Activated T-cell treated with anti-CD3 and anti-CD28 coated beads, Interleukin-2, amount 50 U/mL, for 72 hours (primary cell): ENCODE data around the gene SETD4. TPM values are rescaled to one million over a fixed set of nuclear protein-coding genes. Genes with fewer than 3 reads are reported as not detected.

Source experiments
- ATAC-seq, 2 donors: fragments of 150-1000 bp; cut with Tn5 transposase; replicated peaks in 1 of 2; 2 replicates each; pipeline ENCODE4 v1.10.0; 2021; ENCODE audit warnings: moderate library complexity in 2 of 2, mild to moderate bottlenecking in 1 of 2
- DNase-seq, 2 donors: peaks; one replicate each; pipeline ENCODE4 v3.0.0; 2021 to 2022; ENCODE audit warnings: mixed read lengths in 1 of 2
- H3K27ac Mint-ChIP-seq: one replicate; pipeline ENCODE4 v1.8.0; 2022; ENCODE audit warnings: mild to moderate bottlenecking, moderate library complexity, mixed read lengths
- H3K27me3 Mint-ChIP-seq: one replicate; pipeline ENCODE4 v1.8.0; 2022; ENCODE audit warnings: low read depth, mixed read lengths
- H3K36me3 Mint-ChIP-seq, 2 donors: one replicate each; pipeline ENCODE4 v1.8.0; 2022; ENCODE audit warnings: mixed read lengths in 2 of 2, mild to moderate bottlenecking in 1 of 2; ENCODE audit not compliant: insufficient read depth in 2 of 2
- H3K4me1 Mint-ChIP-seq: one replicate; pipeline ENCODE4 v1.8.0; 2022; ENCODE audit warnings: low read depth, mixed read lengths
- H3K4me3 Mint-ChIP-seq, 2 donors: one replicate each; pipeline ENCODE4 v1.8.0; 2022; ENCODE audit warnings: mild to moderate bottlenecking in 2 of 2, mixed read lengths in 2 of 2, moderate library complexity in 2 of 2
- H3K9me3 Mint-ChIP-seq, 2 donors: one replicate each; pipeline ENCODE4 v1.8.0; 2022; ENCODE audit warnings: mixed read lengths in 2 of 2
- total RNA-seq, 2 donors: library from RNA; stranded (reverse); gene quantifications; one replicate each; pipeline ENCODE4 v1.2.3, GENCODE V29; 2022

SETD4 gene
- total RNA-seq, 2 donors from 2014 or later: 14.0 to 16.7 TPM

- peaks cover 9 to 12% of the 10 kb centered on the region in 2 donors for H3K36me3 Mint-ChIP-seq
- DNase-seq: no peak
- H3K27me3 Mint-ChIP-seq: peaks cover 10% of the 10 kb centered on the region
- no peak overlapping the region for H3K4me3 Mint-ChIP-seq
- no peak for ATAC-seq
- no peaks in the 10 kb centered on the region for H3K4me1 Mint-ChIP-seq
- peaks cover 3 to 5% of the 10 kb centered on the region in 2 donors for H3K9me3 Mint-ChIP-seq
- H3K27ac Mint-ChIP-seq: no peak overlapping the region
Observed at GRCh38 chr21:36096398-36097290, 36.3 kb upstream of the SETD4 start.

DNA sequence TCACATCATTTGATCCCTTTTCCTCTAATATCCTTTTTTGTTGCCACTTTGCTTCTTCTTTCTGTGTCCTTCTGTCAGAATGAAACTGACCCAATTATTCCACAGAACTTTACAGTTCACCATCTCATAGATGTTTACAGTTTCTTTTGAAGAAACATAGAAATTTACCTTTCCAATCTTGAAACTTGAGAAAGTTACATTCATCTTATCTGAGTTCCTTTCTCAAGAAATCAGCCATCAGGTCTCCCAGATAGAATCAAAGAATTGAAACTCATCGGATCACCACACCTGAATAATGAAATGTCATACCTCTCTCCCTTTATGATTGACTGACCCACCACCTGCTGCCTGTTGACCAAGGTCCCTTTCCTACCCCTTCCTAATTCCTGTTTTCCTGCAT is 33.2 kb upstream of the SETD4 start:
- H3K4me3 Mint-ChIP-seq: no peak overlapping the region
- DNase-seq (no peak), ATAC-seq (no peak)
- no peaks in the 10 kb centered on the region for H3K4me1 Mint-ChIP-seq
- H3K36me3 Mint-ChIP-seq: peaks cover 9 to 12% of the 10 kb centered on the region in 2 donors
- H3K27ac Mint-ChIP-seq: no peak overlapping the region
- peaks cover 3 to 5% of the 10 kb centered on the region in 2 donors for H3K9me3 Mint-ChIP-seq
- H3K27me3 Mint-ChIP-seq: no peaks in the 10 kb centered on the region

- Mint-ChIP-seq H3K4me3 (no peak overlapping the region), H3K27me3 (no peaks in the 10 kb centered on the region), H3K27ac (no peak overlapping the region), H3K36me3 (peaks cover 9 to 12% of the 10 kb centered on the region in 2 donors), H3K4me1 (no peaks in the 10 kb centered on the region), H3K9me3 (peaks cover 3 to 5% of the 10 kb centered on the region in 2 donors)
- ATAC-seq (no peak), DNase-seq (no peak)
Observed at GRCh38 chr21:36092681-36093080, 32.4 kb upstream of the SETD4 start.

DNA sequence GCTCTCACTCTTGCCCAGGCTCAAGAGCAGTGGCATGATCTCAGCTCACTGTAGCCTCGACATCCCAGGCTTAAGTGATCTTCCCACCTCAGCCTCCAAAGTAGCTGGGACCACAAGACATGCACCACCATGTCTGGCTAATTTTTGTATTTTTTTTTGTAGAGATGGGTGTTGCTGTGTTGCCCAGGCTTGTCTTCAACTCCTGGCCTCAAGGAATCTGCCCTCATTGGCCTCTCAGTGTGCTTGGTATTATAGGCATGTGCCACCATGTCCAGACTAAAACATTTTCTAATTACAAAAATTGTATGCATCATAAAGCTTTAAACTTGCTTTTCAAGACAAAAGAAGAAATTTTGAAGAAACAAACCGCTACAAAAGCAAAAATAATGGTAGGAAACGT is 29.6 kb upstream of the SETD4 start:
- Mint-ChIP-seq H3K4me3 (no peak overlapping the region), H3K4me1 (no peaks in the 10 kb centered on the region), H3K27ac (no peak overlapping the region), H3K9me3 (peaks cover 3 to 5% of the 10 kb centered on the region in 2 donors), H3K27me3 (no peaks in the 10 kb centered on the region), H3K36me3 (peaks cover 7 to 12% of the 10 kb centered on the region in 2 donors)
- DNase-seq (no peak), ATAC-seq (no peak)

- no peak for ATAC-seq
- no peak for DNase-seq
- Mint-ChIP-seq H3K27ac (no peak overlapping the region), H3K4me1 (no peaks in the 10 kb centered on the region), H3K36me3 (no peaks in the 10 kb centered on the region), H3K9me3 (no peaks in the 10 kb centered on the region), H3K27me3 (no peaks in the 10 kb centered on the region), H3K4me3 (no peak overlapping the region)
Observed at GRCh38 chr21:36087362-36088138, 27.2 kb upstream of the SETD4 start.

DNA sequence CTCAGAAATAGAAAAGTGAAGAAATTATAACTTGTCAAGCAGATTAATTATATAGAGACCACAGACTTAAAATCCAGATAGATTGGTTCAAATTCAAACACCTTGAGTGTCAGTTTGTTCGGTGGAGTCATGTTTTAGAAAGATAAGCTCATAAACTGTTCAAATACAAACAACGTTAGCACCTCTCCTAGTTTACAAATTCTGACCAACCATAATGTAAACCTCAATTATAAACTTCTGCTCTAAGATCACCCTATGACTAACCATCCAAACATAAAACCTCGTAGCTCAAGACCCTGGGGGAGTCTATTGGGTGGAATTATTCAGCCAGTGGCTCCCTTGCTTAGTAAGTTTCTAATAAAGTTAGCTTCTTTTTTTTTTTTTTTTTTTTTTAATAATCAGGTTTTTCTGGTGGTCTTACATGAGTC is 21.9 kb upstream of the SETD4 start:
- DNase-seq: no peak
- H3K9me3 Mint-ChIP-seq: peaks cover 0 to 2% of the 10 kb centered on the region in 2 donors

DNA sequence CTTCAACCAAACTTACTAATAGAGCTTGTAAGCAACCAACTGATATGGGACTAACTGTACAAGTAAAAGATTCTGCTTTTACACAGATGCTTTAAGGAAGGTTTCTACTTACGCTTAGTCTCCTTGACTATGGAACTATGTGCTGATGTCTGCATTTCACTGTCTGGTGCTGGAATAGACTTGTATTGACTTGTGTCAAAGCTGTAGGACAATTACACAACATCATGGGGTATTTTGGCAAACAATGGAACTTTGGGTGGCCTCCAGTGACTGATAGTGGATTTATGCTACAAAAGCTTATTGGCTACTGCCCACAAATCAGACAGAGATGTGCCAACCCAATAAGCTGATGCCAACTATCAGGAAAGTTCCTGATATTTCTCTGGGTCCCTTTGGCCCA is 20.1 kb upstream of the SETD4 start:
- Mint-ChIP-seq H3K4me1 (peaks cover 38% of the 10 kb centered on the region), H3K27ac (peak overlapping the region; percentile 93), H3K36me3 (no peaks in the 10 kb centered on the region), H3K27me3 (no peaks in the 10 kb centered on the region), H3K4me3 (peak overlapping the region in 1 of 2 donors; percentile 79), H3K9me3 (peaks cover 0 to 2% of the 10 kb centered on the region in 2 donors)
- no peak for ATAC-seq
- DNase-seq: no peak

More for the DNA sequence above, 21.9 kb upstream of the SETD4 start:
- H3K27ac Mint-ChIP-seq: no peak overlapping the region
- no peaks in the 10 kb centered on the region for H3K27me3 Mint-ChIP-seq
- no peak for ATAC-seq
- H3K4me1 Mint-ChIP-seq: peaks cover 22% of the 10 kb centered on the region
- no peak overlapping the region for H3K4me3 Mint-ChIP-seq
- no peaks in the 10 kb centered on the region for H3K36me3 Mint-ChIP-seq

DNA sequence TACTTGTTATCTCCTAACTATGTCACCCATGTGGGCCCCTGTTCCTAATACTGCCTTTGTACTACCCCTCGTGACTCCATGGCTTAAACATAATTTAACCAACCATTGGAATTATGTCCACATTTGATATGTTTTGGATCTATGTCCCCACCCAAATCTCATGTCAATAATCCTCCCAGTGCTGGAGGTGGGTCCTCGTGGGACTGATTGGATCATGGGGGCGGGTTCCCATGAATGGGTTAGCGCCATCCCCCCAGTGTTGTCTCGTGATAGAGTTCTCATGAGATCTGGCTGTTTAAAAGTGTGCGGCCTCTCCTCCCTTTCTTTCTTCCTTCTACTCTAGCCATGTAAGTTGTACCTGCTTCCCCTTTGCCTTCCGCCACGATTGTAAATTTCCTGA is 19.3 kb upstream of the SETD4 start:
- Mint-ChIP-seq H3K4me1 (peaks cover 40% of the 10 kb centered on the region), H3K27me3 (no peaks in the 10 kb centered on the region), H3K9me3 (peaks cover 0 to 2% of the 10 kb centered on the region in 2 donors), H3K36me3 (no peaks in the 10 kb centered on the region), H3K4me3 (peak overlapping the region; percentile 74 to 79), H3K27ac (peak overlapping the region; percentile 93)
- ATAC-seq: no peak
- no peak for DNase-seq

DNA sequence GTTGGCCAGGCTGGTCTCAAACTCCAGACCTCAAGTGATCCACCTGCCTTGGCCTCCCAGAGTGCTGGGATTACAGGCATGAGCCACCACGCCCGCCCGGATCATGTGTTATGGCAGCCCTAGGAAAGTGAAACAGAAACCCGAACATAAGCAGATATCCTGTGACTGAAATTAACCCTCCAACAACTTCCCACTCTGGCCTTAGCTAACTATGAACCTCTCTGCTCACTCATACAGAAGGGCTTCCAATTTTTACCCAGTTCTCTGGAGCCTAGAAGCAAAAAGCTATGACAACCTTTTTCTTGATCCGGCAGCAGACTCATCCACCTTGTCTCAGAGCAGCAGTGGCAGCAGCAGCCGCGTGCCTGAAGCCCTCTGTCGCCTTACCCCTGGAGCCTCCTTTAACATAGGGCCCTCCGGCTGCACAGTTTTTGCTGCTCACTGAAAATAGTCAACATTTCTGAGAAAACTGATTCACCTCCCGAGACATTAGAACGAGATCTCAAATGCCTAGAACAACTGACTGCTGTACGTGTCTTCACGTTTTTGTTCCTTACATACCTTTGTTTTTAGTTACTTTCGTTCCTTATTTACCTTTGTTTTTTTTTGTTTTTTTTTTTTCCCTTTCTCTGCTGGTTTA is 18.8 kb upstream of the SETD4 start:
- Mint-ChIP-seq H3K27me3 (no peaks in the 10 kb centered on the region), H3K9me3 (peaks cover 0 to 2% of the 10 kb centered on the region in 2 donors), H3K27ac (peak overlapping the region; percentile 77), H3K36me3 (no peaks in the 10 kb centered on the region), H3K4me3 (peak overlapping the region; percentile 74 to 79), H3K4me1 (peaks cover 40% of the 10 kb centered on the region)
- ATAC-seq: peak; percentile 88 to 92
- DNase-seq: peak; percentile 30 to 47

DNA sequence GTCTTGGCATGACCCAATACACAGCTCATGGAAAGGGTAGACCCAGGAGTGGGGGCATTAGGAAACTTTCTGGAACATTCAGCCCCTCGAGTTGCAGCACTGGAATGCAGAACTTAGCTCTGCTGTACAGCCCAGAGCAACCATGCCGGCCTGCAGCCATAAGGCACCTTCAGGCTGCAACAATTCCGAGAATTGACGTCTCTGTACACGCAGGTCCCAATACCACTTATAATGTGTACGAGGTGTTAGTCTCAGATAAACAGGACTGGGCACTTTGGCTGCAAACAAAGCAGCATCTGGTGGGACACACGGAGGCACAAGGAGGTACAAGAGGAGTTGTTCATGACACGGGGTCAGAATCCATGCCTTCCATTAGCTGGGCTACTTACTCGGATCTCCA is 17.4 kb upstream of the SETD4 start:
- H3K27ac Mint-ChIP-seq: no peak overlapping the region
- H3K27me3 Mint-ChIP-seq: no peaks in the 10 kb centered on the region
- DNase-seq: no peak
- H3K4me1 Mint-ChIP-seq: peaks cover 40% of the 10 kb centered on the region
- no peak overlapping the region for H3K4me3 Mint-ChIP-seq
- peaks cover 0 to 2% of the 10 kb centered on the region in 2 donors for H3K9me3 Mint-ChIP-seq
- ATAC-seq: no peak
- peaks cover 0 to 4% of the 10 kb centered on the region in 2 donors for H3K36me3 Mint-ChIP-seq

DNA sequence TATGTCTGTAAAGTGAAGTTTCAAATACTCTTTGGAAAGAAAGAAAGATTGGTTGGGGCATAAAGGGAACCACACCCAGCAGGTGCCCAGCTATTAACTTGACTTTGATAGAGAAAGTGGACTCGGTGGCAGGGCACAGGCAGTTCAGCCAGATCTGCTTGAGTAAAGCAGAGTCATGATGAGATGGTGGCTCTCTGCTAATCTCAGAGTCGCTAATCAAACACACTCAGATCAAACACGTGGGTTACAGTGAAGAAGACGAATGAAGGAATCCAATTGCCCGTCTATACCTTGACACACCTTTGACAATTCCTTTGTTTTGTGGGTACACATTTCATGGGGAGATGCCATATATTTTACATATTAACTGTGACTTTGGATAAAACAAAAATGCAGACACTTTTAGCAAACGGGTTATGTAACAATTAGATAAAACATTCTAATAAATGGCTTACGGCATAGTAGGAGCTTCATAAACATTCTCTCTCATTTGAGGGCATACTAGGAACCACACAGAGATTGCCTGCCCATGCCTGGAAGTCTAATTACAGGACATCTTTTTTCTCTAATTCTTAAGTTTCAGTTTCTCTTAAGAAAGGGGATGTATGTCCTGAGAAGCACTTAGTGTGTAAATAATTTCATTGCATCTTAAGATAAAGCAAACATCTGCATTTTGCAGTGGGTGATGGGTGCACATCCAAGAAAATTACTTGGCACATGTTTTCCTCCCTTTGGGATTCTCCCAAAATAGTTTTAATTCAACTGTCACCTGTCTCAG is 16.7 kb upstream of the SETD4 start:
- DNase-seq (no peak), ATAC-seq (no peak)
- no peak overlapping the region for H3K4me3 Mint-ChIP-seq
- H3K4me1 Mint-ChIP-seq: peaks cover 46% of the 10 kb centered on the region
- peaks cover under 1 to 8% of the 10 kb centered on the region in 2 donors for H3K36me3 Mint-ChIP-seq
- no peak overlapping the region for H3K27ac Mint-ChIP-seq
- no peaks in the 10 kb centered on the region for H3K27me3 Mint-ChIP-seq
- H3K9me3 Mint-ChIP-seq: peaks cover 0 to 2% of the 10 kb centered on the region in 2 donors

GRCh38 chr21:36075953-36076352 is 15.6 kb upstream of the SETD4 start:
- peak; percentile 31 to 52 for ATAC-seq
- Mint-ChIP-seq H3K27me3 (no peaks in the 10 kb centered on the region), H3K4me1 (peaks cover 57% of the 10 kb centered on the region), H3K4me3 (peak overlapping the region; percentile 36 to 51), H3K9me3 (peaks cover 0 to 2% of the 10 kb centered on the region in 2 donors), H3K36me3 (peaks cover 6 to 16% of the 10 kb centered on the region in 2 donors), H3K27ac (peak overlapping the region; percentile 12)
- no peak for DNase-seq
